AG10803 (cell line): ENCODE results near the gene LRRN2.

Source experiments
- DNase-seq: peaks from one replicate; pipeline ENCODE4 v3.0.0; 2010; ENCODE audit warnings: low read depth
- H3K4me3 ChIP-seq: 2 replicates; pipeline ENCODE4 v1.5.1; 2011; ENCODE audit warnings: mild to moderate bottlenecking, low read length, control low read depth
- CTCF ChIP-seq: conservative IDR thresholded peaks from 2 replicates; pipeline ENCODE4 v1.5.1; 2011; ENCODE audit warnings: mild to moderate bottlenecking, low read length, control low read depth, inconsistent platforms

The LRRN2 gene

GRCh38 chr1:204712708-204713430, 27.3 kb upstream of the LRRN2 start:
- DNase-seq, result no peak
- H3K4me3 ChIP-seq, result no peak overlapping the region
- no peak for TF ChIP-seq CTCF

GRCh38 chr1:204711947-204712701, 26.6 kb upstream of the LRRN2 start:
- TF ChIP-seq CTCF, result no peak
- no peak overlapping the region for H3K4me3 ChIP-seq
- DNase-seq, result no peak

- TF ChIP-seq CTCF, result no peak
- DNase-seq, result no peak
- H3K4me3 ChIP-seq, result no peak overlapping the region
Measured at GRCh38 chr1:204711103-204711946, 25.8 kb upstream of the LRRN2 start.

GRCh38 chr1:204709960-204710912, 24.7 kb upstream of the LRRN2 start:
- no peak for DNase-seq
- no peak overlapping the region for H3K4me3 ChIP-seq
- TF ChIP-seq CTCF, result no peak

- no peak overlapping the region for H3K4me3 ChIP-seq
- DNase-seq, result no peak
- no peak for TF ChIP-seq CTCF
Measured at GRCh38 chr1:204709021-204709420, 23.5 kb upstream of the LRRN2 start.

- TF ChIP-seq CTCF, result no peak
- no peak overlapping the region for H3K4me3 ChIP-seq
- no peak for DNase-seq
Measured at GRCh38 chr1:204706838-204707509, 21.4 kb upstream of the LRRN2 start.
